IMR-90 (cell line): ENCODE results near the gene ACER1.

Experiments
- BHLHE40 ChIP-seq: fragments of 150-350 bp; IDR thresholded peaks from 2 replicates; pipeline ENCODE4 v1.6.1; 2016; ENCODE audit warnings: mild to moderate bottlenecking, low read depth, low read length
- CEBPB ChIP-seq: IDR thresholded peaks from 2 replicates; pipeline ENCODE4 v1.6.1; 2012; ENCODE audit warnings: low read depth, low read length, improper control_type of control experiment
- MAZ ChIP-seq: IDR thresholded peaks from 2 replicates; pipeline ENCODE4 v1.6.1; 2012; ENCODE audit warnings: low read depth, mild to moderate bottlenecking, low read length, improper control_type of control experiment, moderate library complexity, borderline replicate concordance
- MXI1 ChIP-seq: IDR thresholded peaks from 2 replicates; pipeline ENCODE4 v1.6.1; 2012; ENCODE audit warnings: low read depth, mild to moderate bottlenecking, low read length, moderate library complexity, borderline replicate concordance
- NFE2L2 ChIP-seq: fragments of 150-350 bp; IDR thresholded peaks from 2 replicates; pipeline ENCODE4 v1.6.1; 2016; ENCODE audit warnings: low read depth, mild to moderate bottlenecking, low read length
- POLR2A ChIP-seq: IDR thresholded peaks from 2 replicates; pipeline ENCODE4 v1.6.1; 2012; ENCODE audit warnings: mild to moderate bottlenecking, low read depth, low read length
- RAD21 ChIP-seq: IDR thresholded peaks from 2 replicates; pipeline ENCODE4 v1.6.1; 2012; ENCODE audit warnings: low read length, improper control_type of control experiment
- RFX5 ChIP-seq: IDR thresholded peaks from 2 replicates; pipeline ENCODE4 v1.8.0; 2012; ENCODE audit warnings: low read depth, mild to moderate bottlenecking, low read length, moderate library complexity
- SMC3 ChIP-seq: fragments of 150-350 bp; IDR thresholded peaks from 2 replicates; pipeline ENCODE4 v1.6.1; 2016; ENCODE audit warnings: low read depth, mild to moderate bottlenecking, antibody characterized with exemption, low read length, moderate library complexity
- TF ChIP-seq, protein P1 (sequence below): conservative IDR thresholded peaks from 2 replicates; pipeline ENCODE4 v1.5.1; 2012; ENCODE audit warnings: mild to moderate bottlenecking, low read depth, low read length, improper control_type of control experiment
- TF ChIP-seq, protein P2 (sequence below): fragments of 150-350 bp; IDR thresholded peaks from 2 replicates; pipeline ENCODE4 v1.6.1; 2016; ENCODE audit warnings: low read depth, mild to moderate bottlenecking, low read length, moderate library complexity, borderline replicate concordance
- TF ChIP-seq, protein P3 (sequence below): fragments of 150-350 bp; IDR thresholded peaks from 2 replicates; pipeline ENCODE4 v1.6.1; 2017; ENCODE audit warnings: mild to moderate bottlenecking, antibody characterized with exemption, low read length, low read depth

DNA sequence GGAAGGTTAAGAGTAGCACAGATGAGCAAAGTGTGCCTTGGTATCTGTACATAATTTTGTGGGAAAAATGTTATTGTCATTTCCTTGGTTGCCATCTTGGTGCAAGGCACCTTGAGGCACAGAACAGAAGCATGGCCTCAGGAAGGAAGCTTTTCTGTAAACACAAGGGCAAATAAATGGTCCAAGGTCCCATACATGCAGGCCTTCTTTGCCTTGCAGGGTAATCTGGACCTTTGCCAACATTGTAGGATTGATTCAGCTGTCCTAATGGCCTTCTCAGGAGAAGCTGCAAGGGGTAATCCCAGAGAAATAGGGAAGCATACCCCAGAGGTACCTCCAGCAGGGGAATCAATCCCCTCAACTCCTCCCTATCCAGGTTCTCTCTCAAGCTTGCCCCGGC is 44.7 kb downstream of the ACER1 start:
- TF ChIP-seq, protein P1, sequence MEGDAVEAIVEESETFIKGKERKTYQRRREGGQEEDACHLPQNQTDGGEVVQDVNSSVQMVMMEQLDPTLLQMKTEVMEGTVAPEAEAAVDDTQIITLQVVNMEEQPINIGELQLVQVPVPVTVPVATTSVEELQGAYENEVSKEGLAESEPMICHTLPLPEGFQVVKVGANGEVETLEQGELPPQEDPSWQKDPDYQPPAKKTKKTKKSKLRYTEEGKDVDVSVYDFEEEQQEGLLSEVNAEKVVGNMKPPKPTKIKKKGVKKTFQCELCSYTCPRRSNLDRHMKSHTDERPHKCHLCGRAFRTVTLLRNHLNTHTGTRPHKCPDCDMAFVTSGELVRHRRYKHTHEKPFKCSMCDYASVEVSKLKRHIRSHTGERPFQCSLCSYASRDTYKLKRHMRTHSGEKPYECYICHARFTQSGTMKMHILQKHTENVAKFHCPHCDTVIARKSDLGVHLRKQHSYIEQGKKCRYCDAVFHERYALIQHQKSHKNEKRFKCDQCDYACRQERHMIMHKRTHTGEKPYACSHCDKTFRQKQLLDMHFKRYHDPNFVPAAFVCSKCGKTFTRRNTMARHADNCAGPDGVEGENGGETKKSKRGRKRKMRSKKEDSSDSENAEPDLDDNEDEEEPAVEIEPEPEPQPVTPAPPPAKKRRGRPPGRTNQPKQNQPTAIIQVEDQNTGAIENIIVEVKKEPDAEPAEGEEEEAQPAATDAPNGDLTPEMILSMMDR = no peak
- TF ChIP-seq, protein P2, sequence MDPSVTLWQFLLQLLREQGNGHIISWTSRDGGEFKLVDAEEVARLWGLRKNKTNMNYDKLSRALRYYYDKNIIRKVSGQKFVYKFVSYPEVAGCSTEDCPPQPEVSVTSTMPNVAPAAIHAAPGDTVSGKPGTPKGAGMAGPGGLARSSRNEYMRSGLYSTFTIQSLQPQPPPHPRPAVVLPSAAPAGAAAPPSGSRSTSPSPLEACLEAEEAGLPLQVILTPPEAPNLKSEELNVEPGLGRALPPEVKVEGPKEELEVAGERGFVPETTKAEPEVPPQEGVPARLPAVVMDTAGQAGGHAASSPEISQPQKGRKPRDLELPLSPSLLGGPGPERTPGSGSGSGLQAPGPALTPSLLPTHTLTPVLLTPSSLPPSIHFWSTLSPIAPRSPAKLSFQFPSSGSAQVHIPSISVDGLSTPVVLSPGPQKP = no peak
- no peak for TF ChIP-seq MAZ
- TF ChIP-seq RAD21 = no peak
- TF ChIP-seq, protein P3, sequence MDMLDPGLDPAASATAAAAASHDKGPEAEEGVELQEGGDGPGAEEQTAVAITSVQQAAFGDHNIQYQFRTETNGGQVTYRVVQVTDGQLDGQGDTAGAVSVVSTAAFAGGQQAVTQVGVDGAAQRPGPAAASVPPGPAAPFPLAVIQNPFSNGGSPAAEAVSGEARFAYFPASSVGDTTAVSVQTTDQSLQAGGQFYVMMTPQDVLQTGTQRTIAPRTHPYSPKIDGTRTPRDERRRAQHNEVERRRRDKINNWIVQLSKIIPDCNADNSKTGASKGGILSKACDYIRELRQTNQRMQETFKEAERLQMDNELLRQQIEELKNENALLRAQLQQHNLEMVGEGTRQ = no peak
- no peak for TF ChIP-seq POLR2A
- TF ChIP-seq MXI1 = no peak
- TF ChIP-seq CEBPB = no peak
- TF ChIP-seq NFE2L2 = no peak
- no peak for TF ChIP-seq BHLHE40
- no peak for TF ChIP-seq RFX5
- TF ChIP-seq SMC3 = no peak
